Amniotic stem cell (primary cell): Measurements from ENCODE around the gene ATG12.
"Not testable (repeated sequence)": the region's sequence is repeated elsewhere in the genome, so short reads cannot be mapped to it uniquely, and the experiment has no call there.

Experiments used
- DNase-seq: peaks from one replicate; lab custom pipeline; 2025; lab: John Stamatoyannopoulos, UW

The ATG12 gene

GRCh38 chr5:115841382-115842088, at the start of gene ATG12, which contains the start of gene AP3S1:
Gene ATG12, minus strand, starts transcription at chr5:115841565. Its CDS starts 13 bp downstream, at chr5:115841552.
Gene AP3S1, plus strand, starts transcription at chr5:115841935. Its CDS starts 103 bp downstream, at chr5:115842038.
- DNase-seq, result peak; percentile 81

DNA sequence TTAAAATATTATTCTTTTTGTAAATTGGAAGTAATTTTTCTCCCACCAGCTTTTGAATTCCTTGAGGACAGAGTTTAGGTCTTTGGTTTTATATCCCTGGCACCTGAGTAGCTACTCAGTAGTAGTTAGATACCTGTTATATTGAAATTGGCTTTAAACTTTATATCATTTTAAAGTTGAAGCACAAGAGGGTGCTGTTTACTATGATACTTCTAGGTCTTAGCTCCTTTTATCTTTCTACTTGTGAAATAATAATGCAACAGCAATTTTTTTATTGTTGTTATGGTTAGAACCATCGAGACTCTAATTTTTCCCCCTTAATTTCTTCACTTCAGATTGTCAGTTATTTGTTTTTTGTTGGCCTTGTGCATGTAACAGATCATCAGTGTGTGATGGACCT, 46.7 kb upstream of the ATG12 start:
- DNase-seq, result no peak

GRCh38 chr5:115885208-115885607, 43.8 kb upstream of the ATG12 start:
- not testable (repeated sequence) for DNase-seq

DNA sequence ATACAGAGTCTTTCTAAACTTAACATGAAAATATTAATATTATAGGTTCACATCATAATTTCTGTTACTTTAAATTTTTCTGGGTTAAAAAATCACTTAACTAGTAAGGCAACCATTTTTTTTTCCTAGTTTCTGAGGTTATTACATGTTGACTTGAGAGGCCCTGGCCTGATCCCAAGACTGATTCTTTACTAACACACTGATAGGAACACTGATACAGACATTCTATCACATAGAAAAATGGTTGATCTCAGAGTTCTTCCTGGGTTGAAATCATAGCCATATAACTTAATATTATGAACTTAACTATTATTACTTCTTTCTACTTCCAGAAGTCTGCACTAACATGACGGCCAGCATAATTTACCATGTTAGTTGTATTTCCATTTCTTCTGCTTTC, 43.3 kb upstream of the ATG12 start:
- no peak for DNase-seq

- not testable (repeated sequence) for DNase-seq
Observed at GRCh38 chr5:115882434-115882833, 41.1 kb upstream of the ATG12 start.

DNA sequence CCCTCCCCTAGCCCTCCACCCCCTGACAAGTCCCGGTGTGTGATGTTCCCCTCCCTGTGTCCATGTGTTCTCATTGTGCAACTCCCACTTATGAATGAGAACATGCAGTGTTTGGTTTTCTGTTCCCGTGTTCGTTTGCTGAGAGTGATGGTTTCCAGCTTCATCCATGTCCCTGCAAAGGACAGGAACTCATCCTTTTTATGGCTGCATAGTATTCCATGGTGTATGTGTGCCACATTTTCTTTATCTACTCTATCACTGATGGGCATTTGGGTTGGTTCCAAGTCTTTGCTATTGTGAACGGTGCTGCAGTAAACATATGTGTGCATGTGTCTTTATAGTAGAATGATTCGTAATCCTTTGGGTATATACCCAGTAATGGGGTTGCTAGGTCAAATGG, 36.0 kb upstream of the ATG12 start:
- DNase-seq, result not testable (repeated sequence)

DNA sequence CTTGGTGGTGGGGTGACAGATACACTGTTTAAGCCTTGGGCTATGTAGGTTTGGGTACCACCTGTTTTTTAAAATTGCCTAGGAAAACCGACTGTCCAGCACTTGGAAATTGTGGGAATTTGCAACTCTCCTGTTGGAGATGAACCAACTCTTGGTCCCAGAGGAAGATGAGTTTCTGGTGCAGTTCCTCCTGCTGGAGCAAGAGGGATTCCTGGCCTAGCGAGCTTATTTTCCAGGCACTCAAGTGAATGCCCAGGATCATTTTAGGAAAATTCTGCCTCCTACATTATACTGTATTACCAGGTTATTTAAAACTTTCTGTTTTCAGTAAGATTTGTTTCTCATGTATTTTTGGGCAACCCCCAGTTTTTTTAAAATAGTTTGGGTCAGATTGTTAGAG, 34.1 kb upstream of the ATG12 start:
- no peak for DNase-seq

- DNase-seq, result no peak
Observed at GRCh38 chr5:115873392-115873791, 32.0 kb upstream of the ATG12 start.

DNA sequence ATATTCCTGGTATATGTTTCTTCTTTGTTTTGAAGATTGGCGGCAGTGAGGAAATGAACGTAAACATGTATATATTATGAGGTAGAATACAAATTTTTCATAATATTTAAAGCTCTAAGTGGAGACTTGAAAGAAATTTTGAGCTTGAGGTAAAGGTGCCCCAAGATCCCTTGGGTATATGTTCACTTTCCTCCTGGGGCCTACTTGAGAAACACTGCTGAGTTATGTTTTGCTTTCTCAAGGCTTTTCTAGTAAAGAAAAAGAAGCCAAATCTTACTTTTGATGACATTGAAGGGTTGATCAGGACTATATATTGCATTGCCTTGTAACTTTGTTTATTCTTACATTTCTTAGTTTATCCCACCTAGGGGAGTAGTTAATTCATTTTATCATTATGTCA, 31.1 kb upstream of the ATG12 start:
- no peak for DNase-seq

GRCh38 chr5:115869256-115869795, 28.0 kb upstream of the ATG12 start:
- DNase-seq, result no peak

DNA sequence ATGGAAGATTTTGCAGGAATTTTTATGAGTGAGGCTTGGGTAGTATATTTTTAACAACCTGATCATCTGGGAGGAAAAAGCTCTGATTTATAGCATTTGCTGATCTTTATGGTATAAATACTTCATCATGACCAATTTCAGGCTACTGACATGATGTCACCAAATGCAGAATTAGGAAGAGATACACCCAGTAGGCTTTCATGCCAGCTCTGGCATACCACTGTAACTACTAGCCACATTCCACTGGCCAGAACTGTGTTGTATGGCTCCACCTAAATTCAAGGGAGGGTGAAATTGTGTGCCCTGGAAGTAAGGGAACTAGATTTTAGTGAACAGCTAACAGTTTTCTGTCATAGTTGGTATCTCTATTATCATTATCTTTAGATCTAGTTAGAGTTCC, 18.0 kb upstream of the ATG12 start:
- DNase-seq, result no peak

- DNase-seq, result no peak
Observed at GRCh38 chr5:115858396-115858795, 17.0 kb upstream of the ATG12 start.

- DNase-seq, result no peak
Observed at GRCh38 chr5:115857626-115858349, 16.4 kb upstream of the ATG12 start.

- no peak for DNase-seq
Observed at GRCh38 chr5:115857057-115857479, 15.7 kb upstream of the ATG12 start.

DNA sequence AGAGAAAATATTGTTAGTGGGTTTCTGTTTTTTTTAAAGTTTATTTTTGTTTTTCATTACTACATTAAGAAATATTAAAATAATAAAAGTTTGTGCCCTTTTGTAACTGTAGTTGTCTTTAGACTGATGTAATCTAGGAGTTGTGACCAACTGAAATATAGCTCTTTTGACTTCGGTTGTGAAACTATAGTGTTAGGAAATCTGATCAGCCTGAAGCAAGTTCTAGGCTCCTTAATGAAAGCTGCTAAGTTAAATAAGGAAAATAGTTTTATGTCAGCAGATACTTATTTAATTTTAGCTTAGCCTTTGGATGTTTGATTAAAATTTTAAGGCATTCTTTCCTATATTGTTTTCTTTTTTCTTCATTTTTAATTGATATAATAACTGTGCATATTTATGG, 14.6 kb upstream of the ATG12 start:
- DNase-seq, result no peak

- no peak for DNase-seq
Observed at GRCh38 chr5:115854139-115854538, 12.8 kb upstream of the ATG12 start.

- DNase-seq, result no peak
Observed at GRCh38 chr5:115850744-115851416, 9.5 kb upstream of the ATG12 start.

DNA sequence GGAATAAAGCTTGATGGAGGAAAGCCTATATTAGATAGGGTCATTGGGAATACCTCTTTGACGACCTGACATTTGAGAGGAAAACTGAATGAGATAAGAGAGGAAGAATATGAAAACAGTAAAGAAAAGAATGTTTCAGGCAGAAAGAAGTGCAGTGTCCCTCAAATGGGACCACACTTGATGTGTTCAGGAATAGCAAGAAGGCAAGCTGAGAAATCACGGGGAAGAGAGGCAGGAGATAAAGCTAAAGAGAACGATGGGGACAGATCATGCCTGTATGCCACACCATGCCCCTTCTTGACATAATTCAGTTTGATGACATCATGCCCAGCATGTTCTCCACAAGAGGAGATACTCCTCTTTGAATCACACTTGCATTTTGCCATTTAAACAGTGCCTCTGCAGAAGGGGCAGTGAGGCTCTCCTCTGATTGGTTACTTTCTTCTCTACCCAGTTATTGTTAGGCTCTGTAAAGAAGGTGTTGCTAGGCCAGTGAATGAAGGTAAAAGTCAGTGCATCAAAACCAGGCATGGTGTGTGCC, 8.0 kb upstream of the ATG12 start:
- no peak for DNase-seq

DNA sequence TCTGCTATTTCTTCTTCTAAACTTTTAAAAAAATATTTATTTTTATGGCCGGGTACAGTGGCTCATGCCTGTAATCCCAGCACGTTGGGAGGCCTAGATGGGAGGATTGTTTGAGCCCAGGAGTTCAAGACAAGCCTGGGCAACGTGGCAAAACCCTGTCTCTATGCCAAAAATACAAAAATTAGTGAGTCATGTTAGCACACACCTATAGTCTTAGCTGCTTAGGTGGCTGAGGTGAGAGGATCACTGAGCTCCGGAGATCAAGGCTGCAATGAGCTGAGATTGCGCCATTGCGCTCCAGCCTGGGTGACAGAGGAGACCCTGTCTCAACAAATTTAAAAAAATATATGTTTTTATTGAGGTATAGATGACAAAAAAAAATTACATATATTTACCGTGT, 5.9 kb upstream of the ATG12 start:
- no peak for DNase-seq

- no peak for DNase-seq
Observed at GRCh38 chr5:115844321-115844817, 3.0 kb upstream of the ATG12 start.

GRCh38 chr5:115843444-115844130, 2.2 kb upstream of the ATG12 start:
- DNase-seq, result no peak

DNA sequence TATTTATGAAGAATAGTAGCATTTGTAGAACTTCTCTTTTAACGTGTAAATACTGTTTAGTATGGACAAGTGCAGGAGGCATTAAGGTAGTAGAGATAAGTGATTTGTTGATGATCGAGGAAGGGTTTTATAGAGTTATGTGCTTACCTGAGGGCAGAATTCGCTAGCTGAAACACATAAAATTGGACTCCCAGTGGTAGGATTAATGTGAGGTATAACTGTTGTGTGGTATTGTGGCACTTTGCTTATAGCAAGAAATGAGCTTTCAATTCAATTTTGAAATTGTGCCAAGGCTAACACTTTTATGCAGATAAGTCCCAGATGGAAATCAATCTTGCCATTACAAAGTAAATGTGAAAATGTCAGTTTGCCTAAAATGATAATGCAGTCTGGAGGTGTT, 1.6 kb upstream of the ATG12 start:
- no peak for DNase-seq
